ENCODE results near the gene MYBPH.

DNA sequence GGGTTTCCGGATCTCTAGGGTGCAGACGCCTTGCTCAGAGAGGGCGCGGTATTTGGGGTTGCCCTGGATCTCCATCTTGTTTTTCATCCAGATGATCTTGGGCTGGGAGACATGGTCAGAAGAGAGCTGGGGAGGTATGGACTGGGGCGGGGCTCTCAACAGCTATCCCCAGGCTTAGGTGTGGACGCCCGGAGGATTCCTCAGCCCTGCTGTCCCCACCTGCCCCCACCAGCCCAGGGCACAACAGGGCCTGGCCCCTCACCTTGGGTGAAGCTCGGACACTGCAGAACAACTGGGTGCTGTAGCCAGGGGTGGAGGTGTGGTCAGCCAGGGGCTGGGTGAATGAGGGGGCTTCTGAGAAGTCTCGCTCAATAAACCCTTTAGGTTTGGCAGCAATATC lies 6.6 kb downstream of the MYBPH start:
- TF ChIP-seq POLR2A (IDR thresholded peaks at IDR 0.05) (no peak), CTCF (IDR thresholded peaks at IDR 0.05) (no peak)
